HepG2 (cell line): Measurements from ENCODE around the gene RABIF. TPM values are rescaled to one million over a fixed set of nuclear protein-coding genes. Genes with fewer than 3 reads are reported as not detected.

Source experiments
- ATAC-seq: fragments of 200-7000 bp; cut with Tn5 transposase; 3 replicates; pipeline ENCODE4 v1.9.1; 2020; ENCODE audit warnings: mild to moderate bottlenecking, moderate library complexity
- BruUV-seq: library from RNA; stranded (reverse); fragments of 400-500 nt; replicated peaks from 2 replicates; lab custom pipeline; 2021; lab: Mats Ljungman, UMichigan
- CTCF ChIA-PET: fragments of 300-600 bp; formaldehyde crosslinking; extraction: SDS; loops from one replicate; lab custom pipeline; 2021; ENCODE audit warnings: low total read pairs, inconsistent platforms, low intra/inter-chr PET ratio; lab: Yijun Ruan, JAX
- POLR2A ChIA-PET: fragments of 350-600 bp; sonication (Branson Sonifier 250); formaldehyde crosslinking; loops from one replicate; lab custom pipeline; 2020; ENCODE audit warnings: antibody characterized with exemption, inconsistent platforms; lab: Yijun Ruan, JAX
- DNase-seq: peaks from one replicate; pipeline ENCODE4 v3.0.0-alpha.2; 2015; ENCODE audit warnings: low spot score
- FAIRE-seq: peaks from 3 replicates; lab custom pipeline; 2011; peaks lifted over from hg19 to GRCh38; lab: Jason Lieb, UNC
- H2AFZ ChIP-seq: one replicate; pipeline ENCODE4 v1.6.1; 2011; ENCODE audit warnings: low read length, inconsistent platforms
- H3K27ac ChIP-seq: fragments of 300-600 bp; 3 replicates; pipeline ENCODE4 v1.8.0; 2011; ENCODE audit warnings: mixed run types, mild to moderate bottlenecking, mixed read lengths, low read length, inconsistent platforms; ENCODE audit not compliant: insufficient read depth; ENCODE audit errors: extremely low read length
- H3K27me3 ChIP-seq, 2 experiments: fragments of 200-600 bp in 1 of 2; 2 replicates in 1 of 2; 3 replicates in 1 of 2; pipeline versions ENCODE4 v1.6.0 to v1.8.0; 2011; ENCODE audit warnings: low read length in 2 of 2, mild to moderate bottlenecking in 2 of 2, moderate library complexity in 2 of 2, inconsistent platforms in 1 of 2; ENCODE audit not compliant: insufficient read depth in 2 of 2, control insufficient read depth in 1 of 2
- H3K36me3 ChIP-seq, 2 experiments: fragments of 200-600 bp in 1 of 2; replicated peaks in 1 of 2; 2 replicates in 1 of 2; 3 replicates in 1 of 2; pipeline versions ENCODE4 v1.5.1 to v1.8.0; 2011; ENCODE audit warnings: low read length in 2 of 2, inconsistent platforms in 1 of 2; ENCODE audit not compliant: insufficient read depth in 2 of 2, control insufficient read depth in 1 of 2
- H3K4me1 ChIP-seq: 2 replicates; pipeline ENCODE4 v1.5.1; 2012; ENCODE audit warnings: low read length, inconsistent platforms; ENCODE audit not compliant: insufficient read depth
- H3K4me2 ChIP-seq: 2 replicates; pipeline ENCODE4 v1.6.0; 2011; ENCODE audit warnings: low read depth, low read length, inconsistent platforms
- H3K4me3 ChIP-seq, 3 experiments: fragments of 200-600 bp in 1 of 3; sonication (generic), shearing (Covaris generic) in 1 of 3; replicated peaks in 1 of 3; 2 replicates each; pipeline ENCODE4 v1.5.1; 2011 to 2016; ENCODE audit warnings: low read length in 3 of 3, inconsistent platforms in 2 of 3, low read depth in 2 of 3, mild to moderate bottlenecking in 2 of 3, control low read depth in 1 of 3, mixed read lengths in 1 of 3; ENCODE audit not compliant: insufficient read depth in 1 of 3
- H3K79me2 ChIP-seq: one replicate; pipeline ENCODE4 v1.6.1; 2011; ENCODE audit warnings: low read length, inconsistent platforms; ENCODE audit not compliant: insufficient read depth
- H3K9ac ChIP-seq: 2 replicates; pipeline ENCODE4 v1.6.0; 2011; ENCODE audit warnings: mild to moderate bottlenecking, low read depth, low read length, inconsistent platforms; ENCODE audit not compliant: insufficient read depth
- H3K9me3 ChIP-seq: 2 replicates; pipeline ENCODE4 v1.5.1; 2012; ENCODE audit warnings: mild to moderate bottlenecking, low read length
- H4K20me1 ChIP-seq: 2 replicates; pipeline ENCODE4 v1.6.0; 2011; ENCODE audit warnings: inconsistent platforms, mild to moderate bottlenecking, low read length, moderate library complexity; ENCODE audit not compliant: insufficient read depth
- ARID3A ChIP-seq: IDR thresholded peaks from 2 replicates; pipeline ENCODE4 v1.6.1; 2012; ENCODE audit warnings: low read depth, low read length, improper control_type of control experiment
- BCLAF1 ChIP-seq: fragments of 450-650 bp; IDR thresholded peaks from 2 replicates; pipeline ENCODE4 v1.6.1; 2017; ENCODE audit warnings: mild to moderate bottlenecking
- GATA4 ChIP-seq: sonication (generic); IDR thresholded peaks from 2 replicates; pipeline ENCODE4 v1.6.1; 2016; ENCODE audit warnings: antibody characterized with exemption, low read depth, borderline replicate concordance
- GLI4 ChIP-seq: sonication (generic); formaldehyde crosslinking; IDR thresholded peaks from 2 replicates; pipeline ENCODE4 v1.5.1; 2020; ENCODE audit warnings: missing genetic modification reagents, mild to moderate bottlenecking, moderate library complexity, borderline replicate concordance
- JUNB ChIP-seq: sonication (generic); formaldehyde crosslinking; IDR thresholded peaks from 2 replicates; pipeline ENCODE4 v1.8.0; 2022; ENCODE audit warnings: missing genetic modification reagents, mild to moderate bottlenecking, borderline replicate concordance
- LRRFIP1 ChIP-seq: sonication (generic); formaldehyde crosslinking; conservative IDR thresholded peaks from 2 replicates; pipeline ENCODE4 v1.4.0; 2020; ENCODE audit warnings: missing genetic modification reagents
- MXD3 ChIP-seq: IDR thresholded peaks from 2 replicates; pipeline ENCODE4 v1.6.1; 2016; ENCODE audit warnings: mild to moderate bottlenecking, missing biosample characterization, missing genetic modification reagents
- NONO ChIP-seq, 2 experiments: fragments of 450-650 bp in 1 of 2; sonication (generic) in 1 of 2; formaldehyde crosslinking in 1 of 2; IDR thresholded peaks in 1 of 2; conservative IDR thresholded peaks in 1 of 2; 2 replicates each; pipeline versions ENCODE4 v1.6.1 to v1.8.0; 2017 to 2022; ENCODE audit warnings: mild to moderate bottlenecking in 1 of 2, missing genetic modification reagents in 1 of 2, moderate library complexity in 1 of 2
- STAT5B ChIP-seq: sonication (generic); formaldehyde crosslinking; IDR thresholded peaks from 2 replicates; pipeline ENCODE4 v1.4.0; 2020; ENCODE audit warnings: missing genetic modification reagents
- TOPORS ChIP-seq: sonication (generic); formaldehyde crosslinking; IDR thresholded peaks from 2 replicates; pipeline ENCODE4 v1.8.0; 2023; ENCODE audit warnings: mild to moderate bottlenecking, missing genetic modification reagents
- ZFP41 ChIP-seq: sonication (generic); formaldehyde crosslinking; IDR thresholded peaks from 2 replicates; pipeline ENCODE4 v1.4.0; 2020; ENCODE audit warnings: mild to moderate bottlenecking, missing genetic modification reagents, borderline replicate concordance
- ZNF331 ChIP-seq: sonication (generic); formaldehyde crosslinking; IDR thresholded peaks from 2 replicates; pipeline ENCODE4 v1.4.0; 2020; ENCODE audit warnings: missing genetic modification reagents
- ZNF660 ChIP-seq: sonication (generic); formaldehyde crosslinking; IDR thresholded peaks from 2 replicates; pipeline ENCODE4 v1.5.1; 2020; ENCODE audit warnings: mild to moderate bottlenecking, low read depth, missing genetic modification reagents, borderline replicate concordance
- ZNF746 ChIP-seq: sonication (generic); formaldehyde crosslinking; IDR thresholded peaks from 2 replicates; pipeline ENCODE4 v1.8.0; 2022; ENCODE audit warnings: mild to moderate bottlenecking, missing genetic modification reagents
- WGBS: methylation state at CpG from one replicate; pipeline ENCODE4 v1.1.6; 2017; ENCODE audit warnings: low lambda C conversion rate; 5-methylcytosine and 5-hydroxymethylcytosine counted together
- in situ Hi-C: cut with HindIII; loops from 2 replicates; pipeline ENCODE4 v1.10.0; 2017; ENCODE audit warnings: low pct_unique_long_range_greater_than_20kb; ENCODE audit not compliant: extremely low pct_ligation_motif_present
- intact Hi-C: fragments of 100-400 bp; cut with micrococcal nuclease; formaldehyde crosslinking; loops from one replicate; pipeline ENCODE4 v1.10.0; 2022; ENCODE audit not compliant: unreplicated experiment
- polyA plus RNA-seq, 8 experiments: library from polyadenylated mRNA; depleted of rRNA in 3 of 8; stranded (reverse) in 7 of 8; unstranded in 1 of 8; fragments of >200 nt; fragmentation: Illumina TruSeq in 4 of 8; extraction: Trizol in 4 of 8; gene quantifications; 2 replicates each; pipeline versions ENCODE4 v1.2.1 to v1.2.3, GENCODE V29; 2011 to 2016; ENCODE audit warnings: low read depth in 4 of 8, missing spikeins in 1 of 8, mixed read lengths in 1 of 8; ENCODE audit not compliant: insufficient read depth in 1 of 8
- total RNA-seq, 5 experiments: library from RNA; depleted of rRNA; stranded (reverse); fragments of >200 nt; fragmentation: Illumina TruSeq; extraction: Trizol; gene quantifications; 2 replicates each; pipeline ENCODE4 v1.2.3, GENCODE V29; 2016; ENCODE audit warnings: low read depth in 1 of 5

The RABIF gene
- total and polyA plus RNA-seq, 2 of the 13 experiments (the other 11 are each of a cell fraction or from before 2014, with no cell fraction given) = 7.6 to 8.3 TPM

GRCh38 chr1:202926581-202927491 lies 37.9 kb upstream of the RABIF start, which contains the start of gene KLHL12:
Gene KLHL12, minus strand, starts transcription at chr1:202927234. Its CDS starts 2,072 bp downstream, at chr1:202925162.
- DNase-seq = peak; percentile 92
- Histone ChIP-seq H3K9me3 (no peaks in the 10 kb centered on the region), H3K27ac (peak within 1 kb of the TSS; percentile 83), H3K36me3 (peaks cover 0 to 6% of the 10 kb centered on the region in 2 experiments; a peak in 1 of 5 replicates), H2AFZ (peak within 1 kb of the TSS; percentile 77), H3K4me2 (peak within 1 kb of the TSS; percentile 79), H3K79me2 (no peaks in the 10 kb centered on the region), H3K4me3 (peak within 1 kb of the TSS; percentile 69 to 85 (median 81)), H3K9ac (peak within 1 kb of the TSS; percentile 83), H3K27me3 (no peaks in the 10 kb centered on the region; a peak in 1 of 5 replicates), H3K4me1 (peaks cover 16% of the 10 kb centered on the region), H4K20me1 (no peaks in the 10 kb centered on the region)
- 1% methylated on average over 24 of the region's 57 CpGs for WGBS
- peak; percentile 90 for FAIRE-seq
- intact Hi-C loops = loop anchor here (1.0 to 5.0 kb wide), 4 partner anchors 30 to 72 kb away; no protein-coding TSS in a partner anchor
- in situ Hi-C loops = no loop called here
- CTCF ChIA-PET = interaction anchor here (1.7 to 1.8 kb wide), 2 partner anchors 42 to 72 kb away, joined by 7 to 12 read pairs; no protein-coding TSS in a partner anchor
- peak; percentile 100 for ATAC-seq
- POLR2A ChIA-PET = interaction anchor here (0.6 to 1.3 kb wide), 9 partner anchors 17 to 80 kb away, joined by 4 to 13 read pairs (median 4); partner anchors contain the start of genes CYB5R1, RABIF and TMEM183A
- BruUV-seq = TSS peak; percentile 80
- no peak for TF ChIP-seq ZFP41 (CRISPR knock-in tag)
- TF ChIP-seq ZNF746 (CRISPR knock-in tag) = no peak
- no peak for TF ChIP-seq GLI4 (CRISPR knock-in tag)
- TF ChIP-seq ZNF331 (CRISPR knock-in tag) = peak; percentile 87
- TF ChIP-seq ZNF660 (CRISPR knock-in tag) = no peak
- TF ChIP-seq BCLAF1 = no peak
- 0 out of 2 replicates have a peak, but pooled peaks have one; percentile 54 for TF ChIP-seq TOPORS (CRISPR knock-in tag)
- TF ChIP-seq NONO (IDR thresholded peaks at IDR 0.05) = no peak
- TF ChIP-seq NONO (CRISPR knock-in tag; conservative IDR thresholded peaks at IDR 0.05) = peak; percentile 91; the same call in 1 of the 2 replicates
- TF ChIP-seq MXD3 = peak; percentile 88; the same call in 1 of the 2 replicates
- TF ChIP-seq GATA4 = no peak
- TF ChIP-seq JUNB (CRISPR knock-in tag) = no peak
- no peak for TF ChIP-seq LRRFIP1 (CRISPR knock-in tag)
- 0 out of 2 replicates have a peak, but pooled peaks have one; percentile 66 for TF ChIP-seq STAT5B (CRISPR knock-in tag)
- TF ChIP-seq ARID3A = no peak
